ENCODE results near the gene CEP104. TPM values are rescaled to one million over a fixed set of nuclear protein-coding genes. Genes with fewer than 3 reads are reported as not detected.

The CEP104 gene
- total RNA-seq, 3 donors from 2014 or later: 45.4 to 52.1 (median 49.1) TPM

- DNase-seq (no peak), ATAC-seq (no peak)
- no peak overlapping the region for H3K4me3 Mint-ChIP-seq
- peaks cover 19% of the 10 kb centered on the region for H3K4me1 Mint-ChIP-seq (ENCODE audit: low read depth)
- peaks cover 34% of the 10 kb centered on the region for H3K36me3 Mint-ChIP-seq (ENCODE audit: insufficient read depth)
- H3K9me3 Mint-ChIP-seq: no peaks in the 10 kb centered on the region
- H3K27me3 Mint-ChIP-seq (ENCODE audit: low read depth): no peaks in the 10 kb centered on the region
These were observed 29.2 kb upstream of the CEP104 start for GRCh38 chr1:3886106-3886670.

- Mint-ChIP-seq H3K4me1 (ENCODE audit: low read depth) (peaks cover 14% of the 10 kb centered on the region), H3K36me3 (ENCODE audit: insufficient read depth) (peaks cover 31% of the 10 kb centered on the region), H3K9me3 (no peaks in the 10 kb centered on the region), H3K27me3 (ENCODE audit: low read depth) (no peaks in the 10 kb centered on the region), H3K4me3 (no peak overlapping the region)
- ATAC-seq: no peak
- no peak for DNase-seq
These were observed 28.6 kb upstream of the CEP104 start for GRCh38 chr1:3885611-3886010.

- DNase-seq (no peak), ATAC-seq (no peak)
- Mint-ChIP-seq H3K4me3 (no peak overlapping the region), H3K27me3 (ENCODE audit: low read depth) (no peaks in the 10 kb centered on the region), H3K36me3 (ENCODE audit: insufficient read depth) (peaks cover 28% of the 10 kb centered on the region), H3K4me1 (ENCODE audit: low read depth) (peaks cover 8% of the 10 kb centered on the region), H3K9me3 (no peaks in the 10 kb centered on the region)
These were observed 28.0 kb upstream of the CEP104 start for GRCh38 chr1:3884966-3885365.

GRCh38 chr1:3883194-3883925, 26.3 kb upstream of the CEP104 start:
- Mint-ChIP-seq H3K4me1 (ENCODE audit: low read depth) (peaks cover 4% of the 10 kb centered on the region), H3K9me3 (peaks cover 5% of the 10 kb centered on the region), H3K27me3 (ENCODE audit: low read depth) (no peaks in the 10 kb centered on the region), H3K4me3 (no peak overlapping the region), H3K36me3 (ENCODE audit: insufficient read depth) (peaks cover 37% of the 10 kb centered on the region)
- no peak for ATAC-seq
- no peak for DNase-seq

GRCh38 chr1:3881193-3881480, 24.1 kb upstream of the CEP104 start:
- Mint-ChIP-seq H3K27me3 (ENCODE audit: low read depth) (no peaks in the 10 kb centered on the region), H3K4me3 (no peak overlapping the region), H3K4me1 (ENCODE audit: low read depth) (peaks cover 4% of the 10 kb centered on the region), H3K9me3 (peaks cover 5% of the 10 kb centered on the region), H3K36me3 (ENCODE audit: insufficient read depth) (peaks cover 32% of the 10 kb centered on the region)
- ATAC-seq (no peak), DNase-seq (no peak)

- H3K27me3 Mint-ChIP-seq (ENCODE audit: low read depth): no peaks in the 10 kb centered on the region
- DNase-seq (no peak), ATAC-seq (no peak)
- H3K9me3 Mint-ChIP-seq: peaks cover 5% of the 10 kb centered on the region
- H3K4me3 Mint-ChIP-seq: no peak overlapping the region
- H3K36me3 Mint-ChIP-seq (ENCODE audit: insufficient read depth): peaks cover 32% of the 10 kb centered on the region
- H3K4me1 Mint-ChIP-seq (ENCODE audit: low read depth): peaks cover 4% of the 10 kb centered on the region
These were observed 23.6 kb upstream of the CEP104 start for GRCh38 chr1:3880429-3881192.

GRCh38 chr1:3879787-3880428, 22.9 kb upstream of the CEP104 start:
- DNase-seq: no peak
- Mint-ChIP-seq H3K9me3 (peaks cover 5% of the 10 kb centered on the region), H3K27me3 (ENCODE audit: low read depth) (no peaks in the 10 kb centered on the region), H3K4me3 (no peak overlapping the region), H3K4me1 (ENCODE audit: low read depth) (peaks cover 4% of the 10 kb centered on the region), H3K36me3 (ENCODE audit: insufficient read depth) (peaks cover 34% of the 10 kb centered on the region)
- ATAC-seq: no peak

GRCh38 chr1:3879099-3879498, 22.1 kb upstream of the CEP104 start:
- Mint-ChIP-seq H3K4me1 (ENCODE audit: low read depth) (peaks cover 4% of the 10 kb centered on the region), H3K36me3 (ENCODE audit: insufficient read depth) (peaks cover 26% of the 10 kb centered on the region), H3K27me3 (ENCODE audit: low read depth) (no peaks in the 10 kb centered on the region), H3K9me3 (peaks cover 5% of the 10 kb centered on the region), H3K4me3 (no peak overlapping the region)
- no peak for DNase-seq
- no peak for ATAC-seq

- Mint-ChIP-seq H3K9me3 (peaks cover 5% of the 10 kb centered on the region), H3K27me3 (ENCODE audit: low read depth) (no peaks in the 10 kb centered on the region), H3K4me1 (ENCODE audit: low read depth) (no peaks in the 10 kb centered on the region), H3K4me3 (no peak overlapping the region), H3K36me3 (ENCODE audit: insufficient read depth) (peaks cover 32% of the 10 kb centered on the region)
- ATAC-seq (no peak), DNase-seq (no peak)
These were observed 19.7 kb upstream of the CEP104 start for GRCh38 chr1:3876716-3877115.

- no peak for ATAC-seq
- Mint-ChIP-seq H3K9me3 (peaks cover 5% of the 10 kb centered on the region), H3K4me1 (ENCODE audit: low read depth) (no peaks in the 10 kb centered on the region), H3K27me3 (ENCODE audit: low read depth) (no peaks in the 10 kb centered on the region), H3K36me3 (ENCODE audit: insufficient read depth) (peaks cover 34% of the 10 kb centered on the region), H3K4me3 (no peak overlapping the region)
- no peak for DNase-seq
These were observed 17.7 kb upstream of the CEP104 start for GRCh38 chr1:3874736-3875135.

GRCh38 chr1:3872546-3872945, 15.5 kb upstream of the CEP104 start:
- ATAC-seq (no peak), DNase-seq (no peak)
- Mint-ChIP-seq H3K27me3 (ENCODE audit: low read depth) (no peaks in the 10 kb centered on the region), H3K4me1 (ENCODE audit: low read depth) (no peaks in the 10 kb centered on the region), H3K4me3 (no peak overlapping the region), H3K9me3 (no peaks in the 10 kb centered on the region), H3K36me3 (ENCODE audit: insufficient read depth) (peaks cover 26% of the 10 kb centered on the region)

- Mint-ChIP-seq H3K4me1 (ENCODE audit: low read depth) (no peaks in the 10 kb centered on the region), H3K36me3 (ENCODE audit: insufficient read depth) (peaks cover 32% of the 10 kb centered on the region), H3K4me3 (no peak overlapping the region), H3K9me3 (no peaks in the 10 kb centered on the region), H3K27me3 (ENCODE audit: low read depth) (no peaks in the 10 kb centered on the region)
- DNase-seq (no peak), ATAC-seq (no peak)
These were observed 14.4 kb upstream of the CEP104 start for GRCh38 chr1:3871451-3871805.

- Mint-ChIP-seq H3K27me3 (ENCODE audit: low read depth) (no peaks in the 10 kb centered on the region), H3K36me3 (ENCODE audit: insufficient read depth) (peaks cover 29% of the 10 kb centered on the region), H3K4me1 (ENCODE audit: low read depth) (peaks cover under 1% of the 10 kb centered on the region), H3K9me3 (no peaks in the 10 kb centered on the region), H3K4me3 (no peak overlapping the region)
- no peak for ATAC-seq
- no peak for DNase-seq
These were observed 12.8 kb upstream of the CEP104 start for GRCh38 chr1:3869751-3870301.

GRCh38 chr1:3868464-3869006, 11.5 kb upstream of the CEP104 start:
- DNase-seq (no peak), ATAC-seq (peak in 1 of 2 donors; percentile 32)
- Mint-ChIP-seq H3K4me3 (no peak overlapping the region), H3K36me3 (ENCODE audit: insufficient read depth) (peaks cover 25% of the 10 kb centered on the region), H3K9me3 (no peaks in the 10 kb centered on the region), H3K4me1 (ENCODE audit: low read depth) (peaks cover 2% of the 10 kb centered on the region), H3K27me3 (ENCODE audit: low read depth) (no peaks in the 10 kb centered on the region)
